Effector memory CD4-positive, alpha-beta T cell (primary cell): ENCODE results near the gene ABCC3.

ENCODE experiments used
- DNase-seq, 3 donors: peaks; one replicate each; pipeline ENCODE4 v3.0.0-alpha.2; 2020
- H3K27ac ChIP-seq: 2 replicates; pipeline ENCODE4 v1.7.0; 2013; ENCODE audit warnings: mild to moderate bottlenecking, low read length, moderate library complexity; ENCODE audit not compliant: insufficient read depth, poor library complexity, severe bottlenecking
- H3K27me3 ChIP-seq: replicated peaks from 2 replicates; pipeline ENCODE4 v1.7.0; 2013; ENCODE audit warnings: mild to moderate bottlenecking, low read length; ENCODE audit not compliant: insufficient read depth, control insufficient read depth, poor library complexity, severe bottlenecking
- H3K36me3 ChIP-seq: 2 replicates; pipeline ENCODE4 v1.7.0; 2013; ENCODE audit warnings: mild to moderate bottlenecking, low read length, moderate library complexity; ENCODE audit not compliant: control insufficient read depth, insufficient read depth
- H3K4me1 ChIP-seq: 2 replicates; pipeline ENCODE4 v1.7.0; 2013; ENCODE audit warnings: low read length, mild to moderate bottlenecking; ENCODE audit not compliant: control insufficient read depth, insufficient read depth, poor library complexity, severe bottlenecking
- H3K4me3 ChIP-seq: 2 replicates; pipeline ENCODE4 v1.7.0; 2013; ENCODE audit warnings: low read length, low read depth, mild to moderate bottlenecking; ENCODE audit not compliant: insufficient read depth, poor library complexity, severe bottlenecking
- H3K9me3 ChIP-seq: 2 replicates; pipeline ENCODE4 v1.7.0; 2013; ENCODE audit warnings: mild to moderate bottlenecking, low read length, moderate library complexity; ENCODE audit not compliant: control insufficient read depth

The ABCC3 gene

DNA sequence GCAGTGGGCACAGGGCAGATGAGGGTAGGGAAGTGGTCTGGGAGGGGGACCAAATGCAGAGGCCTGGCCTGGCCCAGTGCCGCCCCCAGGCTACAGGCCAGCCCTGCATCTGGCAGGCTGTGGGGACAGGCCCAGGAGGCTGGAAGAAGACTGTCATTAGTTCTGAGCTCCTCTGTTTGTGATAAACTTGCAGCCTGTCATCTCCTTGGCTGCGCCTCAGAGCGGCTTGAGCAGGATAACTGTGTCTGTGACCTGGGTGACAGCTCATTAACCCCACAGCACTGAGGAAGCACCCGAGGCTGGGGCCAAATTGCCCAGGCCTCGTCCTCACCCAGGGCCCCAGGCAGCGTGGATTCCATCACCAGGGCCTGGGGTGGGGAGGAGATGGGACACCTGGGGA, 23.9 kb downstream of the ABCC3 start:
- no peaks in the 10 kb centered on the region for H3K36me3 ChIP-seq
- no peak overlapping the region for H3K4me3 ChIP-seq
- no peaks in the 10 kb centered on the region for H3K4me1 ChIP-seq
- H3K27me3 ChIP-seq: no peaks in the 10 kb centered on the region
- no peaks in the 10 kb centered on the region for H3K9me3 ChIP-seq
- no peak for DNase-seq
- H3K27ac ChIP-seq: no peak overlapping the region

DNA sequence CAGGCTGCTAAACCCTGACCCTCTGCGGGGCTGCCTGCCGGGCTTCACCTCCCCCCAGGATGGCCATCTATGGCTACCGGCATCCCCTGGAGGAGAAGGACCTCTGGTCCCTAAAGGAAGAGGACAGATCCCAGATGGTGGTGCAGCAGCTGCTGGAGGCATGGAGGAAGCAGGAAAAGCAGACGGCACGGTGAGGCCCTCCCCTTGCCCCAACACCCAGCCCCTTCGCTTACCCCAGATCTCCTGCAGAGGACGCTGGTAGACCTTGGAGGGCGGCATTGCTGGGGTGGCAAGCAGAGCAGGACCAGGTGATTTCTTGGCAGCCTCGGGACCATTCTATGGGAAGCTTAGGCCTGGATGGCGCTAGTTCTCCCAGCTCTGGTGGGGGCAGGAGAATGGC, 24.5 kb downstream of the ABCC3 start:
- Histone ChIP-seq H3K4me3 (no peak overlapping the region), H3K4me1 (no peaks in the 10 kb centered on the region), H3K9me3 (no peaks in the 10 kb centered on the region), H3K27me3 (no peaks in the 10 kb centered on the region), H3K36me3 (no peaks in the 10 kb centered on the region), H3K27ac (no peak overlapping the region)
- DNase-seq: no peak

- H3K4me3 ChIP-seq: no peak overlapping the region
- DNase-seq: no peak
- no peaks in the 10 kb centered on the region for H3K36me3 ChIP-seq
- H3K9me3 ChIP-seq: no peaks in the 10 kb centered on the region
- H3K27ac ChIP-seq: no peak overlapping the region
- no peaks in the 10 kb centered on the region for H3K4me1 ChIP-seq
- H3K27me3 ChIP-seq: no peaks in the 10 kb centered on the region
Measured at GRCh38 chr17:50660042-50660886, 25.6 kb downstream of the ABCC3 start.

DNA sequence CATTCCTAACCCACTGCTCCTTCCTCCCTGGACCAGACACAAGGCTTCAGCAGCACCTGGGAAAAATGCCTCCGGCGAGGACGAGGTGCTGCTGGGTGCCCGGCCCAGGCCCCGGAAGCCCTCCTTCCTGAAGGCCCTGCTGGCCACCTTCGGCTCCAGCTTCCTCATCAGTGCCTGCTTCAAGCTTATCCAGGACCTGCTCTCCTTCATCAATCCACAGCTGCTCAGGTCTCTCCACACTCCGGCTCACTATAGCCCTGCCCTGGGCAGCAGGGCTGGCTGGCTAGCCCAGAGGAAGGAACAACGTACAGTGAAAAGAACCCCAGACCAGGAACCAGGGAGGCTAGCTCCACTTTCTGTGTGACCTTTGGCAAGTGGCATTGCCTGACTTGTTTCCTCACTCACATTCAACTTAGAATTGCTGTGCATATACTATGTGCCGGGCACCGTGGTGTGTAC, 26.2 kb downstream of the ABCC3 start:
- Histone ChIP-seq H3K9me3 (no peaks in the 10 kb centered on the region), H3K27me3 (no peaks in the 10 kb centered on the region), H3K36me3 (no peaks in the 10 kb centered on the region), H3K4me3 (no peak overlapping the region), H3K27ac (no peak overlapping the region), H3K4me1 (no peaks in the 10 kb centered on the region)
- DNase-seq: no peak

GRCh38 chr17:50661348-50661747, 26.7 kb downstream of the ABCC3 start:
- H3K27ac ChIP-seq: no peak overlapping the region
- no peak overlapping the region for H3K4me3 ChIP-seq
- no peaks in the 10 kb centered on the region for H3K36me3 ChIP-seq

GRCh38 chr17:50661795-50662391, 27.2 kb downstream of the ABCC3 start:
- DNase-seq: no peak
- no peaks in the 10 kb centered on the region for H3K9me3 ChIP-seq
- no peaks in the 10 kb centered on the region for H3K4me1 ChIP-seq
- no peaks in the 10 kb centered on the region for H3K36me3 ChIP-seq
- H3K27ac ChIP-seq: no peak overlapping the region
- no peak overlapping the region for H3K4me3 ChIP-seq
- no peaks in the 10 kb centered on the region for H3K27me3 ChIP-seq

More at GRCh38 chr17:50661348-50661747, 26.7 kb downstream of the ABCC3 start:
- no peak for DNase-seq
- Histone ChIP-seq H3K27me3 (no peaks in the 10 kb centered on the region), H3K4me1 (no peaks in the 10 kb centered on the region), H3K9me3 (no peaks in the 10 kb centered on the region)

- Histone ChIP-seq H3K27ac (no peak overlapping the region), H3K9me3 (no peaks in the 10 kb centered on the region), H3K4me3 (no peak overlapping the region), H3K36me3 (no peaks in the 10 kb centered on the region), H3K4me1 (no peaks in the 10 kb centered on the region), H3K27me3 (no peaks in the 10 kb centered on the region)
- no peak for DNase-seq
Measured at GRCh38 chr17:50662632-50663225, 28.0 kb downstream of the ABCC3 start.

DNA sequence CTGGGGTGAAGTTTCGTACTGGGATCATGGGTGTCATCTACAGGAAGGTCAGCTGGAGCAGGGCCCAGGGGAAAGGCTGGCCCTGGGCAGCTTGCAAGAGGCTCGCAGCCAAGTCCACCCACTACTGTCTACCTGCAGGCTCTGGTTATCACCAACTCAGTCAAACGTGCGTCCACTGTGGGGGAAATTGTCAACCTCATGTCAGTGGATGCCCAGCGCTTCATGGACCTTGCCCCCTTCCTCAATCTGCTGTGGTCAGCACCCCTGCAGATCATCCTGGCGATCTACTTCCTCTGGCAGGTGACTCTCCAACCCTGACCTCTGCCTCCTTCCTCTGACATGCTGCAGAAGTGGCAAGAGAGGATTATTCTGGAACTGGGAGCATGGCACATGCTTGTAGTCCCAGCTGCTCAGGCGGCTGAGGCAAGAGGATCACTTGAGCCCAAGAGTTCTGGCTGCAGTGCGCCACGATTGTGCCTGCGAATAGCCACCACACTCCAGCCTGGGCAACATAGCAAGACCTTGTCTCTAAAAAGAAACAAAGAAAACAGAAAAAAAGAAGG, 29.2 kb downstream of the ABCC3 start:
- Histone ChIP-seq H3K27me3 (no peaks in the 10 kb centered on the region), H3K36me3 (no peaks in the 10 kb centered on the region), H3K4me3 (no peak overlapping the region), H3K27ac (no peak overlapping the region), H3K9me3 (no peaks in the 10 kb centered on the region), H3K4me1 (no peaks in the 10 kb centered on the region)
- DNase-seq: no peak

GRCh38 chr17:50664788-50665458, 30.2 kb downstream of the ABCC3 start:
- Histone ChIP-seq H3K4me3 (no peak overlapping the region), H3K4me1 (no peaks in the 10 kb centered on the region), H3K9me3 (no peaks in the 10 kb centered on the region), H3K36me3 (no peaks in the 10 kb centered on the region), H3K27ac (no peak overlapping the region), H3K27me3 (no peaks in the 10 kb centered on the region)
- DNase-seq: no peak
